Progenitor cell of endocrine pancreas (in vitro differentiated cells): ENCODE results near the gene TEX19. TPM values are rescaled to one million over a fixed set of nuclear protein-coding genes. Genes with fewer than 3 reads are reported as not detected.

Source experiments
- DNase-seq: peaks from one replicate; pipeline ENCODE4 v3.0.0; 2021; ENCODE audit warnings: low spot score; ENCODE audit not compliant: unreplicated experiment
- H3K27ac Mint-ChIP-seq: 2 replicates; pipeline ENCODE4 v1.8.0; 2021; ENCODE audit warnings: mild to moderate bottlenecking, moderate library complexity, mixed read lengths
- H3K27me3 Mint-ChIP-seq: 2 replicates; pipeline ENCODE4 v1.8.0; 2021; ENCODE audit warnings: mixed read lengths
- H3K36me3 Mint-ChIP-seq: 2 replicates; pipeline ENCODE4 v1.8.0; 2022; ENCODE audit warnings: mixed read lengths; ENCODE audit not compliant: insufficient read depth
- H3K4me1 Mint-ChIP-seq: 2 replicates; pipeline ENCODE4 v1.8.0; 2021; ENCODE audit warnings: low read depth, mixed read lengths
- H3K4me3 Mint-ChIP-seq: 2 replicates; pipeline ENCODE4 v1.8.0; 2021; ENCODE audit warnings: low read depth, mild to moderate bottlenecking, moderate library complexity, mixed read lengths
- H3K9me3 Mint-ChIP-seq: 2 replicates; pipeline ENCODE4 v1.8.0; 2021; ENCODE audit warnings: low read depth, mixed read lengths
- total RNA-seq: library from RNA; stranded (reverse); gene quantifications from 2 replicates; pipeline ENCODE4 v1.2.1, GENCODE V29; 2021
- TF ChIP-seq, protein P1 (sequence below): fragments of 200-600 bp; sonication (generic); IDR thresholded peaks from one replicate; pipeline ENCODE4 v1.5.0; 2021; ENCODE audit warnings: antibody characterized with exemption, mild to moderate bottlenecking; ENCODE audit not compliant: unreplicated experiment

The TEX19 gene
- total RNA-seq, 1 donor from 2014 or later = not detected

DNA sequence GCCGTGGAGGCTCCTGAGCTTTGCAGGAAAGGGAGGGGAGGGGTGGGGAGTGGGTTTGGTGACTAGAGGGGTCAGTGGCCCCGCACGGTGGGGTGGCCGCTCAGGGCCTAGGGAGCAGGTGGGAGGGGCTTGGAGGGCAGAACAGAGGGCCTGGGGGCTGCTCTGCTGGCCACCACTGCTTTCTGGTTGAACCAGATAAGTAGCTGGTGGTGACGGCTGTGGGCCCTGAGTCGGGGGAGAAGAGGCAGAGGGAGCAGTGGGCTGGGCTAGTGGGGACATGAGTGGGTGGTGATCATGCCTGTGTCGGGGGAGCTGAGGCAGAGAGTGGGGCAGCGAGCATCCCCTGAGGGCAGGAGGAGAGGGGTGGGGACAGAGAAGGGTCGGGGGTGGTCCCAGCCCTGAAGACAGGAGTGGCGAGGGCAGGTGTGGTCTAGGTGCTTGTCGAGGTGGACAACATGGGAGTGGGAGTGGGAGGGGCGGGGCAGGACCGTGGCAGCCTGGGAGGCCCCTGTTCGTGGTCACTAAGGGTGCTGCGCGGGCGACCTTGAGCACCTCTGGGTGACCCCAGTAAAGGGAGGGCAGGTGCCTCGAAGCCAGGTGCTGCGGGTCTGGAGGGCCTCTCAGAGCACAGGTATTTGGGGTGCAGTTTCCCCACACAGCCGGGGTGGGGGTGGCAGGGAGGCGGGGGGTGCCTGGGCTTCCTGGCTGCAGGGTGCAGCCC, 35.4 kb upstream of the TEX19 start:
- Mint-ChIP-seq H3K4me3 (no peak overlapping the region), H3K27ac (no peak overlapping the region), H3K36me3 (no peaks in the 10 kb centered on the region), H3K9me3 (no peaks in the 10 kb centered on the region), H3K4me1 (peaks cover 1% of the 10 kb centered on the region), H3K27me3 (peaks cover 7% of the 10 kb centered on the region)
- TF ChIP-seq, protein P1, sequence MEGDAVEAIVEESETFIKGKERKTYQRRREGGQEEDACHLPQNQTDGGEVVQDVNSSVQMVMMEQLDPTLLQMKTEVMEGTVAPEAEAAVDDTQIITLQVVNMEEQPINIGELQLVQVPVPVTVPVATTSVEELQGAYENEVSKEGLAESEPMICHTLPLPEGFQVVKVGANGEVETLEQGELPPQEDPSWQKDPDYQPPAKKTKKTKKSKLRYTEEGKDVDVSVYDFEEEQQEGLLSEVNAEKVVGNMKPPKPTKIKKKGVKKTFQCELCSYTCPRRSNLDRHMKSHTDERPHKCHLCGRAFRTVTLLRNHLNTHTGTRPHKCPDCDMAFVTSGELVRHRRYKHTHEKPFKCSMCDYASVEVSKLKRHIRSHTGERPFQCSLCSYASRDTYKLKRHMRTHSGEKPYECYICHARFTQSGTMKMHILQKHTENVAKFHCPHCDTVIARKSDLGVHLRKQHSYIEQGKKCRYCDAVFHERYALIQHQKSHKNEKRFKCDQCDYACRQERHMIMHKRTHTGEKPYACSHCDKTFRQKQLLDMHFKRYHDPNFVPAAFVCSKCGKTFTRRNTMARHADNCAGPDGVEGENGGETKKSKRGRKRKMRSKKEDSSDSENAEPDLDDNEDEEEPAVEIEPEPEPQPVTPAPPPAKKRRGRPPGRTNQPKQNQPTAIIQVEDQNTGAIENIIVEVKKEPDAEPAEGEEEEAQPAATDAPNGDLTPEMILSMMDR = no peak
- DNase-seq = no peak

DNA sequence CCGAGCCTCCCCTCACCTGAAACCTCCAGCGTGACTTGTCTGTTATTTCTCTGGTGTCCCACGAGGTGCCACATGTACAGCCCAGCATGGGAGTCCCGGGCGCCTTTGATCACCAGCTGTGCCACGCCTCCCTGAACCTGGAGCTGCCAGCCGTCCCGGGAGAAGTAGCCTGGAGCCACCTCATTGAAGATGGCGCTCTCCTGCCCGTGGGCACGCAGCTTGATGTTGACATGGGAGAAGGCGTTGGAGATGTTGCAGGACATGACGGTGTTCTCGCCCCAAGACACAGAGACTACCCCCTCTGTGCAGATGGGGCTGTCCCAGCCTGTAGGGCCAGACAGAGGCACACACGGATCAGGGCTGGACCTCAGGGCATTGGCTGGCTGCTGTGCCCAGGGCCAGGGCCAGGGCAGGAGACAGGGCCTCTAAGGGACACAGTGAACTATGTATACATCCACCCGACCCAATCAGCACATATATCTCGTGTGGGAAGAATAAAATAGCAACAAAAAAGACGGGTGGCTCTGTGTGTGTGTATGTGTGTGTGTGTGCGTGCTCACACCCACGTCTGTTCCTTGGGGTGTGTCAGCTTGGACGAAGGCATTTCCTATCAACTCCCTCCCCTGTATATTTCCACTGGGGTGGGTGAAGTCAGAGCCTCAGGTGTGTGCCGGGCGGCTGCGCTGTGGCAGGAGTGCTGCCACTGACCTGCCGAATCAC, 34.3 kb upstream of the TEX19 start:
- no peaks in the 10 kb centered on the region for H3K36me3 Mint-ChIP-seq
- no peak for DNase-seq
- H3K4me3 Mint-ChIP-seq = no peak overlapping the region
- no peak overlapping the region for H3K27ac Mint-ChIP-seq
- peaks cover 1% of the 10 kb centered on the region for H3K4me1 Mint-ChIP-seq
- TF ChIP-seq, protein P1 = no peak
- peaks cover 9% of the 10 kb centered on the region for H3K27me3 Mint-ChIP-seq
- no peaks in the 10 kb centered on the region for H3K9me3 Mint-ChIP-seq

DNA sequence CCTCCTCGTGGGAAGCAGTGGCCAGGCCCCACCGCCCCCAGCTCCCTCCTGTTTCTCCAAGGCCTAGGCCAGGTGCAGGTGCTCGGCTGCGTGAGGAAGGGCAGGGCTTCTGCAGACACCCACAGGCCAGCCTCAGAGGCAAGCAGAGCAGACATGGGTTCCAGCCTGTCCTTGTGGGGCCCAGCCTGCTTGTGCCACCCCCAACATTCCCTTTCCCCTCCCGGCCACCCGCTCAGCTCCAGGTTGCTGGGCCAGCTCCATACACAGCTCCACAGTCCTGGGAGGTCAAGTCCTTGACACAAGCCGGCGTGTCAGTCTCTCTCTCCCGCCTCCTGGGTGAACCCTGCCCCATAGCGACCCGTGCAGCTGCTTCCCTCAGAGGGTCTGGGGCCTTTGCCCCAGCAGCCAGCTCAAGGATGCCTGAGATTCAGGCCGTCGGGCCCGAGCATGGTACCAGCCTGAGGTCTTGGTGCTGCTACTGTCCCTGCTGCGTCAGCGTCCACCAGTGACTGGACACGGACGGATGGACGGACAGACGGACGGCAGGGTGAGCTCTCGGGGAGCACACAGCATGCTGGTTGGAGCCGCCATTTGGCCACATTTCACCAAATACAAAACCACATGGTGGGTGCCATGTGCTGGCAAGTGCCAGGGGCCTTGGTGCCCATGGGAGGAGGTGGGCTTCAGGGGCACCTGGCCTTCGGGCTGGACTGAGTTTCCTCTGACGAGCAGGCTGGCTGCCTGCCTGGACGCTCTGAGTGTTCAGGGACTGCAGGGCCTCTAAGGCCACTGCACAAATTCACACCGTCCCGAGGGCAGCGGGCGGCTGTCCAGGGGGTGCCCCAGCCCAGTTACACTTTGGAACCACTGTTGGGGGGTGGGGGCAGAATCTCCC, 33.5 kb upstream of the TEX19 start:
- no peak for DNase-seq
- peaks cover 1% of the 10 kb centered on the region for H3K4me1 Mint-ChIP-seq
- peaks cover 9% of the 10 kb centered on the region for H3K27me3 Mint-ChIP-seq
- TF ChIP-seq, protein P1 = no peak
- no peak overlapping the region for H3K27ac Mint-ChIP-seq
- H3K36me3 Mint-ChIP-seq = no peaks in the 10 kb centered on the region
- H3K9me3 Mint-ChIP-seq = no peaks in the 10 kb centered on the region
- H3K4me3 Mint-ChIP-seq = no peak overlapping the region

DNA sequence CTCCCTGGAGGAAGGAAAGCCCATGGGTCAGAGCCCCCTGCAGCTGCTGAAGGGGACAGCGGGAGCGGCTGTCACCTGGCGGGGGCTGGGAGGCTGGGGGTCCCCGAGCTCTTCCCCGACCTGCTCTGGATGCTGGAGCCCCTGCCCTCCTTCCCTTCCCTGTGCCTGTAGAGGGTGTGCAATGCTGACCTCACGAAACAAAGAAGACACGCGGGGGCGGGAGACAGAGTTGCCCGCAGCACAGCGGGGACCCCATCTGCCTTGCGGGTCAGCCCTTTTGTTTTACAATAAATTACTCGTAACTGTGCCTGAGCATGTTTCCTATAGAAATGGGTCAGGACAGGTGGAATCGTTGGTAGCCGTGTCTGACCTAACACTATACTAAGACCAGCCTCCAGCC, 31.8 kb upstream of the TEX19 start:
- no peak for DNase-seq
- H3K36me3 Mint-ChIP-seq = no peaks in the 10 kb centered on the region
- no peak overlapping the region for H3K4me3 Mint-ChIP-seq
- H3K27ac Mint-ChIP-seq = no peak overlapping the region
- no peaks in the 10 kb centered on the region for H3K9me3 Mint-ChIP-seq
- peaks cover 18% of the 10 kb centered on the region for H3K27me3 Mint-ChIP-seq
- TF ChIP-seq, protein P1 = no peak
- peaks cover 1% of the 10 kb centered on the region for H3K4me1 Mint-ChIP-seq

DNA sequence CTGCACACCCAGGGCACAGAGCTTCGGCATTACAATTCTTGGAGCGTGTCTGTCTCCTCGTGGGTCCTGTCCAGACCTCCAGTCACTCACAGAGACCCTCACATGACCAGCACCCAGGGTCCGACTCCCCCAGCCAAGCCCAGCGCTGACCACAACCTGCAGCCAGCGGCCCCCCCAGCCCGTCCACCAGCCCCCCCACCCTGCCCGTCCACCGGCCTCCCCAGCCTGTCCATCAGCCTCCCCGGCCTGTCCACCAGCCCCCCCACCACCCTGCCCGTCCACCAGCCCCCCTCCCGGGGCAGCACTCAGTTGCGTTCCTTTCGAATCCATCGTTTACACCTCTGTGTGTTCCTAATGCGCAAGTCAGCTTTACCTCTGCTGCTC, 31.3 kb upstream of the TEX19 start:
- peaks cover 23% of the 10 kb centered on the region for H3K27me3 Mint-ChIP-seq
- TF ChIP-seq, protein P1 = no peak
- no peaks in the 10 kb centered on the region for H3K9me3 Mint-ChIP-seq
- no peak for DNase-seq
- peaks cover 2% of the 10 kb centered on the region for H3K4me1 Mint-ChIP-seq
- H3K4me3 Mint-ChIP-seq = no peak overlapping the region
- H3K27ac Mint-ChIP-seq = no peak overlapping the region
- no peaks in the 10 kb centered on the region for H3K36me3 Mint-ChIP-seq
